PC-3 (cell line): ENCODE data around the gene TAMM41.

ENCODE experiments used
- EZH2phosphoT487 ChIP-seq: fragments of 300-600 bp; sonication (generic); IDR thresholded peaks from 2 replicates; pipeline ENCODE4 v1.6.1; 2018; ENCODE audit warnings: mild to moderate bottlenecking, antibody characterized with exemption, low read length, borderline replicate concordance
- TF ChIP-seq, protein P1 (sequence below): fragments of 300-600 bp; sonication (generic); conservative IDR thresholded peaks from 2 replicates; pipeline ENCODE4 v1.5.1; 2017; ENCODE audit warnings: antibody characterized with exemption, low read depth, mild to moderate bottlenecking, low read length

GRCh38 chr3:11818033-11818432 is 28.7 kb downstream of the TAMM41 start:
- TF ChIP-seq, protein P1, sequence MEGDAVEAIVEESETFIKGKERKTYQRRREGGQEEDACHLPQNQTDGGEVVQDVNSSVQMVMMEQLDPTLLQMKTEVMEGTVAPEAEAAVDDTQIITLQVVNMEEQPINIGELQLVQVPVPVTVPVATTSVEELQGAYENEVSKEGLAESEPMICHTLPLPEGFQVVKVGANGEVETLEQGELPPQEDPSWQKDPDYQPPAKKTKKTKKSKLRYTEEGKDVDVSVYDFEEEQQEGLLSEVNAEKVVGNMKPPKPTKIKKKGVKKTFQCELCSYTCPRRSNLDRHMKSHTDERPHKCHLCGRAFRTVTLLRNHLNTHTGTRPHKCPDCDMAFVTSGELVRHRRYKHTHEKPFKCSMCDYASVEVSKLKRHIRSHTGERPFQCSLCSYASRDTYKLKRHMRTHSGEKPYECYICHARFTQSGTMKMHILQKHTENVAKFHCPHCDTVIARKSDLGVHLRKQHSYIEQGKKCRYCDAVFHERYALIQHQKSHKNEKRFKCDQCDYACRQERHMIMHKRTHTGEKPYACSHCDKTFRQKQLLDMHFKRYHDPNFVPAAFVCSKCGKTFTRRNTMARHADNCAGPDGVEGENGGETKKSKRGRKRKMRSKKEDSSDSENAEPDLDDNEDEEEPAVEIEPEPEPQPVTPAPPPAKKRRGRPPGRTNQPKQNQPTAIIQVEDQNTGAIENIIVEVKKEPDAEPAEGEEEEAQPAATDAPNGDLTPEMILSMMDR, result no peak
- no peak for TF ChIP-seq EZH2phosphoT487
